HUES6 (cell line): Measurements from ENCODE around the gene U2SURP.

ENCODE experiments used
- H3K27ac ChIP-seq: 2 replicates; pipeline ENCODE4 v1.7.0; 2013; ENCODE audit warnings: low read depth, mild to moderate bottlenecking, low read length, inconsistent platforms
- H3K27me3 ChIP-seq: 2 replicates; pipeline ENCODE4 v1.6.1; 2013; ENCODE audit warnings: low read length; ENCODE audit not compliant: control insufficient read depth, insufficient read depth
- H3K36me3 ChIP-seq: 2 replicates; pipeline ENCODE4 v1.6.1; 2013; ENCODE audit warnings: low read length; ENCODE audit not compliant: control insufficient read depth, insufficient read depth
- H3K4me1 ChIP-seq: 2 replicates; pipeline ENCODE4 v1.6.1; 2013; ENCODE audit warnings: low read length; ENCODE audit not compliant: control insufficient read depth, insufficient read depth
- H3K4me3 ChIP-seq: 2 replicates; pipeline ENCODE4 v1.5.1; 2013; ENCODE audit warnings: low read depth, low read length
- H3K9ac ChIP-seq: one replicate; pipeline ENCODE4 v1.6.1; 2013; ENCODE audit warnings: mild to moderate bottlenecking, low read length
- H3K9me3 ChIP-seq: 2 replicates; pipeline ENCODE4 v1.6.1; 2013; ENCODE audit warnings: low read depth, low read length; ENCODE audit not compliant: control insufficient read depth, insufficient read depth

U2SURP gene

GRCh38 chr3:143100451-143100850 is 99.1 kb downstream of the U2SURP start:
- Histone ChIP-seq H3K27me3 (no peaks in the 10 kb centered on the region), H3K9ac (no peak overlapping the region), H3K9me3 (peaks cover 34% of the 10 kb centered on the region)

GRCh38 chr3:143101792-143102381 is 100.5 kb downstream of the U2SURP start:
- Histone ChIP-seq H3K4me1 (no peaks in the 10 kb centered on the region), H3K27ac (no peak overlapping the region), H3K9ac (no peak overlapping the region), H3K36me3 (no peaks in the 10 kb centered on the region), H3K27me3 (no peaks in the 10 kb centered on the region), H3K4me3 (no peak overlapping the region), H3K9me3 (peaks cover 32% of the 10 kb centered on the region)

More at GRCh38 chr3:143100451-143100850, 99.1 kb downstream of the U2SURP start:
- H3K4me3 ChIP-seq, result no peak overlapping the region
- no peak overlapping the region for H3K27ac ChIP-seq
- no peaks in the 10 kb centered on the region for H3K36me3 ChIP-seq
- no peaks in the 10 kb centered on the region for H3K4me1 ChIP-seq

GRCh38 chr3:143103652-143104051 is 102.3 kb downstream of the U2SURP start:
- no peaks in the 10 kb centered on the region for H3K36me3 ChIP-seq
- peaks cover 30% of the 10 kb centered on the region for H3K9me3 ChIP-seq
- H3K27me3 ChIP-seq, result no peaks in the 10 kb centered on the region
- no peak overlapping the region for H3K4me3 ChIP-seq
- H3K27ac ChIP-seq, result no peak overlapping the region
- no peak overlapping the region for H3K9ac ChIP-seq
- no peaks in the 10 kb centered on the region for H3K4me1 ChIP-seq

DNA sequence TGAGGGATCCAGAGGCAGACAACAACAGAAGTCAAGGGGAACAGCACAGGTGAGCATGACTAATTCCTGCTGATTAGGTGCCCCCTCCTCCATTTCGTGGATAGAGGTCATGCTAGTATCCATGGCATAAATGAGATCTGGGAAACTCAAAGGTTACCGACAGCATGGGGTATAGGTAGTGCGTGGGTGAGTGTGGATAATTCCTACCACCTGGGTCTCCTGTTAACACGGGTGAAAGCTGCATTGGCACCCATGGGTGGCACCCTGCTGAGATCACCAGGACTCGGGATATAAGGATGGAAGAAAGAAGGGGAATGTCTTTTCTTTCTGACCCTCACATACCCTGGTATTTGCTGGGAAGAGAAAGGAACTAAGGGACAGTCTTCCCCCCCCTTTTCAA is 103.8 kb downstream of the U2SURP start:
- H3K4me1 ChIP-seq, result no peaks in the 10 kb centered on the region
- no peak overlapping the region for H3K9ac ChIP-seq
- H3K4me3 ChIP-seq, result no peak overlapping the region
- H3K36me3 ChIP-seq, result no peaks in the 10 kb centered on the region
- peaks cover 30% of the 10 kb centered on the region for H3K9me3 ChIP-seq
- H3K27me3 ChIP-seq, result no peaks in the 10 kb centered on the region
- H3K27ac ChIP-seq, result no peak overlapping the region

- Histone ChIP-seq H3K4me1 (no peaks in the 10 kb centered on the region), H3K36me3 (no peaks in the 10 kb centered on the region), H3K27ac (no peak overlapping the region), H3K9ac (no peak overlapping the region), H3K9me3 (peaks cover 19% of the 10 kb centered on the region), H3K4me3 (no peak overlapping the region), H3K27me3 (no peaks in the 10 kb centered on the region)
These were observed 108.5 kb downstream of the U2SURP start for GRCh38 chr3:143109861-143110260.
